Endothelial cell of umbilical vein (primary cell): ENCODE measurements around the gene NRCAM. TPM values are rescaled to one million over a fixed set of nuclear protein-coding genes. Genes with fewer than 3 reads are reported as not detected.
"Not testable (repeated sequence)": the region's sequence is repeated elsewhere in the genome, so short reads cannot be mapped to it uniquely, and the experiment has no call there.

ENCODE experiments used
- Bru-seq: library from RNA; stranded (reverse); fragments of 400-500 nt; gene quantifications from one replicate; lab custom pipeline; 2021; lab: Mats Ljungman, UMichigan
- BruChase-seq, 2 experiments: library from RNA; stranded (reverse); fragments of 400-500 nt; gene quantifications; one replicate each; lab custom pipeline; 2021; lab: Mats Ljungman, UMichigan
- BruUV-seq: library from RNA; stranded (reverse); fragments of 400-500 nt; replicated peaks from 2 replicates; lab custom pipeline; 2021; lab: Mats Ljungman, UMichigan
- CTCF ChIA-PET: fragments of 300-600, 350-600 bp; sonication (Branson Sonifier 250); formaldehyde crosslinking; loops from one replicate; lab custom pipeline; 2021; ENCODE audit warnings: antibody characterized with exemption, inconsistent platforms; lab: Charles Lee
- POLR2A ChIA-PET: fragments of 300-600, 350-600 bp; sonication (Branson Sonifier 250); formaldehyde crosslinking; loops from one replicate; lab custom pipeline; 2021; ENCODE audit warnings: antibody characterized with exemption, inconsistent platforms; lab: Charles Lee
- DNase-seq: peaks from one replicate; pipeline ENCODE4 v3.0.0-alpha.2; 2011; ENCODE audit warnings: low read depth, low spot score
- FAIRE-seq: peaks from 2 replicates; lab custom pipeline; 2011; peaks lifted over from hg19 to GRCh38; lab: Jason Lieb, UNC
- H2AFZ ChIP-seq: 2 replicates; pipeline ENCODE4 v1.6.0; 2012; ENCODE audit warnings: low read depth, low read length, control low read depth, inconsistent platforms
- H3K27ac ChIP-seq: 2 replicates; pipeline ENCODE4 v1.5.1; 2011; ENCODE audit warnings: low read depth, mild to moderate bottlenecking, control low read depth, low read length, moderate library complexity; ENCODE audit not compliant: insufficient read depth
- H3K27me3 ChIP-seq, 2 experiments: 2 replicates each; pipeline versions ENCODE4 v1.6.0 to v1.6.1; 2011; ENCODE audit warnings: low read length in 2 of 2, mixed read lengths in 1 of 2; ENCODE audit not compliant: control insufficient read depth in 2 of 2, insufficient read depth in 2 of 2
- H3K36me3 ChIP-seq, 2 experiments: 2 replicates in 1 of 2; 3 replicates in 1 of 2; pipeline ENCODE4 v1.5.1; 2011; ENCODE audit warnings: low read length in 2 of 2, mild to moderate bottlenecking in 1 of 2, moderate library complexity in 1 of 2; ENCODE audit not compliant: control insufficient read depth in 2 of 2, insufficient read depth in 2 of 2; ENCODE audit errors: extremely low read depth in 1 of 2
- H3K4me1 ChIP-seq: 3 replicates; pipeline ENCODE4 v1.5.1; 2011; ENCODE audit warnings: mild to moderate bottlenecking, low read length; ENCODE audit not compliant: control insufficient read depth, insufficient read depth; ENCODE audit errors: extremely low read depth
- H3K4me2 ChIP-seq: 2 replicates; pipeline ENCODE4 v1.6.1; 2011; ENCODE audit warnings: low read length, control low read depth, mixed read lengths; ENCODE audit not compliant: insufficient read depth
- H3K4me3 ChIP-seq, 3 experiments: fragments of 200-600 bp in 1 of 3; sonication (generic), shearing (Covaris generic) in 1 of 3; replicated peaks in 1 of 3; 2 replicates each; pipeline ENCODE4 v1.5.1; 2011 to 2016; ENCODE audit warnings: control low read depth in 3 of 3, low read length in 3 of 3, mild to moderate bottlenecking in 2 of 3, inconsistent platforms in 1 of 3, low read depth in 1 of 3, moderate library complexity in 1 of 3; ENCODE audit not compliant: insufficient read depth in 1 of 3
- H3K79me2 ChIP-seq: 2 replicates; pipeline ENCODE4 v1.6.0; 2012; ENCODE audit warnings: low read length, inconsistent platforms; ENCODE audit not compliant: control insufficient read depth, insufficient read depth
- H3K9ac ChIP-seq: replicated peaks from 2 replicates; pipeline ENCODE3; 2011; ENCODE audit warnings: low read length, control low read depth; ENCODE audit not compliant: insufficient read depth; ENCODE audit errors: extremely low read depth
- H3K9me1 ChIP-seq: replicated peaks from 3 replicates; pipeline ENCODE4 v1.6.0; 2011; ENCODE audit warnings: mild to moderate bottlenecking, low read length; ENCODE audit not compliant: control insufficient read depth, insufficient read depth; ENCODE audit errors: extremely low read depth
- H3K9me3 ChIP-seq: replicated peaks from 2 replicates; pipeline ENCODE4 v1.5.1; 2012; ENCODE audit warnings: low read length, inconsistent platforms; ENCODE audit not compliant: control insufficient read depth, insufficient read depth
- H4K20me1 ChIP-seq: replicated peaks from 2 replicates; pipeline ENCODE3; 2011; ENCODE audit warnings: mild to moderate bottlenecking, low read length; ENCODE audit not compliant: control insufficient read depth, insufficient read depth; ENCODE audit errors: extremely low read depth
- FOS ChIP-seq: IDR thresholded peaks from 2 replicates; pipeline ENCODE4 v1.6.1; 2011; ENCODE audit warnings: mild to moderate bottlenecking, low read length, moderate library complexity, borderline replicate concordance; ENCODE audit not compliant: insufficient read depth
- MYC ChIP-seq: IDR thresholded peaks from one replicate; pipeline ENCODE4 v1.6.1; 2011; ENCODE audit warnings: mild to moderate bottlenecking, low read depth, low read length
- POLR2A ChIP-seq: IDR thresholded peaks from 2 replicates; pipeline ENCODE4 v1.6.1; 2012; ENCODE audit warnings: low read depth, mild to moderate bottlenecking, control low read depth, low read length
- POLR2AphosphoS5 ChIP-seq: IDR thresholded peaks from 2 replicates; pipeline ENCODE4 v1.6.1; 2012; ENCODE audit warnings: low read depth, mild to moderate bottlenecking, control low read depth, low read length, moderate library complexity; ENCODE audit not compliant: insufficient read depth
- dilution Hi-C: fragments of 300-500 bp; cut with MboI; formaldehyde crosslinking; loops from one replicate; pipeline ENCODE4 v1.15.0; 2019; ENCODE audit warnings: low sequenced_read_pairs; ENCODE audit not compliant: extremely low pct_ligation_motif_present
- intact Hi-C: fragments of 100-400 bp; cut with micrococcal nuclease; formaldehyde crosslinking; loops from one replicate; pipeline ENCODE4 v1.10.0; 2022
- long read RNA-seq: library from polyadenylated mRNA; stranded (forward); transcript quantifications from one replicate; pipeline ENCODE4 v2.0.0, GENCODE V29; 2021
- polyA minus RNA-seq, 3 experiments: library from RNA; depleted of rRNA, polyadenylated mRNA; stranded (reverse); fragments of >200 nt; gene quantifications; 1 replicate in 1 of 3; 2 replicates in 2 of 3; pipeline ENCODE4 v1.2.3, GENCODE V29; 2011
- polyA plus RNA-seq, 4 experiments: library from polyadenylated mRNA; depleted of rRNA in 3 of 4; stranded (reverse) in 3 of 4; unstranded in 1 of 4; fragments of >200 nt; gene quantifications; 2 replicates each; pipeline versions ENCODE4 v1.2.1 to v1.2.3, GENCODE V29; 2011 to 2012; ENCODE audit warnings: missing spikeins in 1 of 4
- total RNA-seq: library from RNA; stranded (reverse); gene quantifications from 2 replicates; pipeline ENCODE4 v1.2.3, GENCODE V29; 2021

The NRCAM gene
- 47.6 and 49.0 TPM in 2 replicates for total RNA-seq
- 21.9 and 26.0 TPM in 2 replicates for polyA plus RNA-seq
- 28.9 and 30.4 TPM in 2 replicates for polyA plus RNA-seq (2011; cell fraction: cytosol; rRNA removed)
- 42.7 and 61.6 TPM in 2 replicates for polyA plus RNA-seq (2011; cell fraction: nucleus; rRNA removed)
- 57.5 and 69.1 TPM in 2 replicates for polyA plus RNA-seq (2012)
- 65.7 and 70.2 TPM in 2 replicates for polyA minus RNA-seq
- not detected for polyA minus RNA-seq (2011; cell fraction: cytosol; rRNA and poly(A)+ RNA removed)
- polyA minus RNA-seq (2011; cell fraction: nucleus; rRNA and poly(A)+ RNA removed), result 81.7 and 124 TPM in 2 replicates
- Bru-seq, nascent RNA, result percentile 88 among the genes with signal in this experiment
- percentile 67 among the genes with signal in this experiment for BruChase-seq, experiment 1, labeled RNA remaining after a 6-hour chase
- BruChase-seq, experiment 2, labeled RNA remaining after a 2-hour chase, result percentile 71 among the genes with signal in this experiment
- long read RNA-seq, full-length matches to known transcripts, result 12 of 40 reads
- long read RNA-seq, partial matches to known transcripts, result 5 of 40 reads
- long read RNA-seq, other reads (novel, unspliced or antisense), result 23 of 40 reads

GRCh38 chr7:108455998-108456677 is at the start of gene NRCAM:
Gene NRCAM, minus strand, starts transcription at chr7:108456436. Its CDS starts 216,372 bp downstream, at chr7:108240064.
- Histone ChIP-seq H3K9me3 (no peaks in the 10 kb centered on the region), H3K4me2 (peak within 1 kb of the TSS; percentile 90), H3K9me1 (no peaks in the 10 kb centered on the region), H3K4me3 (peak within 1 kb of the TSS; percentile 65 to 95 (median 88)), H3K9ac (peak within 1 kb of the TSS; percentile 49), H3K36me3 (no peaks in the 10 kb centered on the region), H3K27me3 (no peaks in the 10 kb centered on the region), H2AFZ (peak within 1 kb of the TSS; percentile 93), H3K79me2 (peaks cover 43% of the 10 kb centered on the region), H4K20me1 (no peaks in the 10 kb centered on the region), H3K27ac (peak within 1 kb of the TSS; percentile 78), H3K4me1 (peaks cover 40% of the 10 kb centered on the region)
- intact Hi-C loops, result loop anchor here (1.0 to 2.0 kb wide), 2 partner anchors 145 to 275 kb away; no protein-coding TSS in a partner anchor
- BruUV-seq, result no TSS peak
- dilution Hi-C loops, result no loop called here
- POLR2A ChIA-PET, result interaction anchor here (0.9 to 1.3 kb wide), 2 partner anchors 69 to 234 kb away, joined by 3 read pairs; partner anchors contain the start of gene PNPLA8
- CTCF ChIA-PET, result interaction anchor here (0.7 to 6.1 kb wide), 17 partner anchors 12 to 347 kb away, joined by 3 to 88 read pairs (median 4); no protein-coding TSS in a partner anchor
- TF ChIP-seq POLR2A, result peak; percentile 41
- no peak for TF ChIP-seq FOS
- TF ChIP-seq POLR2AphosphoS5, result peak; percentile 71
- TF ChIP-seq MYC, result no peak
- FAIRE-seq (no peak), DNase-seq (peak; percentile 84)

DNA sequence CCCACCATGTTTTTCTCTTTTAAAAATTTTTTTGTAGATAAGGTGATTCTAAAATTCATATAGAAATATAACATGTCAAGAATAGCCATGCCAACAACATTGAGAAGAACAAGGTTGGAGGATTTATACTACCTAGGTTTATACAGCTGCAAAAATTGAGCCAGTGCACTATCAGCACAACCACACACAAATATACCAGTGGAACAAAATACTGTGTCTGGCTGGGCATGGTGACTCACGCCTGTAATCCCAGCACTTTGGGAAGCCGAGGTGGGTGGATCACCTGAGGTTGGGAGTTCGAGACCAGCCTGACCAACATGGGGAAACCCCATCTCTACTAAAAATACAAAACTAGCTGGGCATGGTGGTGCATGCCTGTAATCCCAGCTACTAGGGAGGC is 48.3 kb upstream of the NRCAM start:
- H3K9me3 ChIP-seq, H3K36me3 ChIP-seq, BruUV-seq, H3K4me3 ChIP-seq, CTCF ChIA-PET, H3K9ac ChIP-seq, POLR2A ChIA-PET, dilution Hi-C loops, H3K4me2 ChIP-seq, DNase-seq, H3K4me1 ChIP-seq, H3K9me1 ChIP-seq, H3K27ac ChIP-seq, intact Hi-C loops, H3K27me3 ChIP-seq, H4K20me1 ChIP-seq, FAIRE-seq, H2AFZ ChIP-seq, H3K79me2 ChIP-seq: not testable (repeated sequence)
